ENCODE results near the gene KMT2C. TPM values are rescaled to one million over a fixed set of nuclear protein-coding genes. Genes with fewer than 3 reads are reported as not detected.
"Not testable (repeated sequence)": the region's sequence is repeated elsewhere in the genome, so short reads cannot be mapped to it uniquely, and the experiment has no call there.

Gene KMT2C
- polyA plus RNA-seq, 4 donors, result 34.5 to 41.3 (median 36.7) TPM

DNA sequence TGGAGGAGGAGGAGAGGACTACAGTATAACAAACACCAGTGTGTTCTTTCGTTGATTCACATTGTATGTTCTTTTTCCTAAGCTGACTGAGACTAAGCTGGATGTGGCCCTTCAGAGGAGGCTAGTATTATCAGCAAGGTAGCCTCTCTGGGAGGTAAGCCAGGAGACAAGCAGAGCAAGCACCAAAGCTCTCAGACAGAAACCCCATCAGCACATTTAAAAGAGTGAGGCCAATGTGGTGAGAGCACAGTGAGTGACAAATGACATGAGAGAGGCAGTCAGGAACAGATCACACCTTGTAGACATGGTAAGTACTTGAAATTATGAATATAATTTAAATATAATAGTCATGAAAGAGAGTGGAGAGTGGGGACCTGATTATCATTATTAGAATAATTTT, 107.6 kb downstream of the KMT2C start:
- no peak for DNase-seq (ENCODE audit: low read depth in 4 of 4, low spot score in 3 of 4)

DNA sequence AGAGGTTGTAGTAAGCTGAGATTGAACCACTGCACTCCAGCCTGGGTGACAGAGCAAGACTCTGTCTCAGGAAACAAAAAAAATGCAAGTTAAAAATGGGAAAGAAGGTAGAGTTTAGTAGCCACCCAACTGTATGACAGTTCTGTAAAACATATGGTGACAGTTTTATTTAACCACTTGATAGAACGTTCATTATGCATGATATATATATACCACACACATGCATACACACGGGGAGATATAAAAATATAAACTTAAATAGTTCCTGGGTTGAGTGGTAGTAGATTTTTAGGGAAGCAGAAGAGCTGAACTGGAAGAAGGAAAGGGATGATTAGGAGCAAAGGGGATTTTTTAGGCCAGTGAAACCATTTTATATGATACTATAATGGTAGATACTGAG, 120.0 kb downstream of the KMT2C start:
- no peak for DNase-seq (ENCODE audit: low read depth in 4 of 4, low spot score in 3 of 4)

- DNase-seq (ENCODE audit: low read depth in 4 of 4, low spot score in 3 of 4), result peak; percentile 35 to 58 (median 44)
Measured at GRCh38 chr7:152313831-152314604, 121.8 kb downstream of the KMT2C start.

DNA sequence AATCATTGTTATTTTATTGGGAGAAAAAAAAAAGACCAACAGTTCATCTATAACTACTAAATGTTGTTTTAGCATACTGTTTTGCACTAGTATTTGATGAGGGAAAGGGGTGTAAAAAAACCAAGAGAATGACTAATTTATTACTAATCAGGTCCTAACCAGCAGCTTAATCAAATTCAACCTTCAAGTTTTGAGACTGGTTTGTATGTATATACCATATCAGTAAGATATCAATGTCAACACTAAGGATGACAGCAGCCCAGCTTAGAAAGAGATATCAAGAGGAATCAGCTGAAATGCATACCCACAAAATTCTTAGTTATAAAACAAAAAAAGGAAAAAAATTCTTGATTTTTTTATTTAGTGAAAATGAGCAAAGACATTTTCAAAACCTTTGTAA, 122.6 kb downstream of the KMT2C start:
- no peak for DNase-seq (ENCODE audit: low read depth in 4 of 4, low spot score in 3 of 4)

GRCh38 chr7:152312316-152312715, 123.5 kb downstream of the KMT2C start:
- peak in 2 of 4 donors; percentile 10 for DNase-seq (ENCODE audit: low read depth in 4 of 4, low spot score in 3 of 4)

DNA sequence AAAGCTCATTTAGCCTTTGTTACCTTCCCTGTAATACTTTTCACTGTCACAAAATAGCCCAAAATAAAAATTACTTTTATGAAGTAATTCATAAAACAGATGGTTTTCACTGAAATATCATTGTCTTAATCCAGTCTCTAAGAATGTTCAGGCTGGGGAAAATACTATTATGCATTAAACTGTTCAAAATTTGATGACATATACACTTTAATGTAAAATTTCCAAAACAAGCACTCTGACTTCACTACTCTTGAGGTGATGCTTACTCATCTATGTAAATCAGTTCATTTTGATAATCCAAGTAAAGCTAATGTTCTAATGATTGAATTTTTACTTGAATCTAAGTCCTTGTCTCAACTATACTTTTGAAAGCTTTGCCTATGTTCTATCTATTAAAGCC, 127.9 kb downstream of the KMT2C start:
- no peak for DNase-seq (ENCODE audit: low read depth in 4 of 4, low spot score in 3 of 4)

GRCh38 chr7:152299542-152300143, 136.2 kb downstream of the KMT2C start:
- not testable (repeated sequence) for DNase-seq (ENCODE audit: low read depth in 4 of 4, low spot score in 3 of 4)

DNA sequence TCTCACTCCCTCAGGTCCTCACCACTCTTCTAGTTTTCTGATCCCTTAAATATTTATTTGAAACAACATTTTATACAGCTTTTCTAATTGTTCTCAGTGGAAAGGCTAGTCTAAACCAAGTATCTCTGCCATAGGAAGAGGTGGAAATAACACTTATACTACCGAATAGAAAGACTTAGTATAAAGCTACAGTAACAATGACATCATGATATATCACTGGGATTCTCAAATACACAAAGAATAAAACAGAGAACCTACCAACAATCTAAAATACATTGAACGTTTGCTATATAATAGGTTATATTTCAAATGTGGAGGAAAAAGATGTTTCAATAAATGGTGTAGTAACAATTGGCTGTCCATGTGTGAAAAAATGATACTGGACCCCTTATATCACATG, 142.9 kb downstream of the KMT2C start:
- DNase-seq (ENCODE audit: low read depth in 4 of 4, low spot score in 3 of 4), result no peak

DNA sequence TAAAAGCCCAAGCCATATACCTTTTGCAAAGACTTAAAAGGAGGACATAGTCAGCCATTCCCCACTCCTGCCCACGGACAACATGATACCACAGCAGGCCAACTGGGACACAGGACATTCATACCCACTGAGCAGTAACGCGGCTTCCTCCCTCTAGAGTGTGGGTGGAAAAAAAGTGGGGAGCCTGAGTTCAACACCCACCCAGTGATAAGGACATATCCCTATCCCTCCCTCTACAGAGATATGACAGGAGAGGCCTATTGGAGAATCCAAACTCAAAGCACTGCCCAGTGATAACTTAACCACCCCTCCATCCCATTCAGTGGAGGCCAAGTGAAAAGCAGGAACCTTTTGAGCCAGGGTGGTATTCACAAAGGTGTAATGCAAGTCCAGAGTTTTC, 148.8 kb downstream of the KMT2C start:
- not testable (repeated sequence) for DNase-seq (ENCODE audit: low read depth in 4 of 4, low spot score in 3 of 4)

DNA sequence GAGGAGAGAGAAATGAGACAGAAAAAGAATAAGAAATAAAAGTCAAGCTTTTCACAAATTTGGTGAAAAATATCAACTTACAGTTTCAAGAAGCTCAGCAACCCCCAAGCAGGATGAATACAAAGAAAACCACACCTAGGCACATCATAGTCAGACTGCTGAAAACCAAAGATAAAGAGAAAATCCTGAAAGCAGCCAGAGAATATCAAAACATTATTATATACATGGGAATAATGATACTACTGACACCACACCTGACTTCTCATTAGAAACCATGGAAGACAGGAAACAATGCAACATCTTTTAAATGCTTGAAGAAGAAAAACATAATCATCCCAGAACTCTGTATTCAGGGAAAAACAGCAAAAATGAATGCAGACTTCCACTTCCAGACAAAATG, 149.6 kb downstream of the KMT2C start:
- not testable (repeated sequence) for DNase-seq (ENCODE audit: low read depth in 4 of 4, low spot score in 3 of 4)

GRCh38 chr7:152284998-152285397, 150.8 kb downstream of the KMT2C start:
- not testable (repeated sequence) for DNase-seq (ENCODE audit: low read depth in 4 of 4, low spot score in 3 of 4)

DNA sequence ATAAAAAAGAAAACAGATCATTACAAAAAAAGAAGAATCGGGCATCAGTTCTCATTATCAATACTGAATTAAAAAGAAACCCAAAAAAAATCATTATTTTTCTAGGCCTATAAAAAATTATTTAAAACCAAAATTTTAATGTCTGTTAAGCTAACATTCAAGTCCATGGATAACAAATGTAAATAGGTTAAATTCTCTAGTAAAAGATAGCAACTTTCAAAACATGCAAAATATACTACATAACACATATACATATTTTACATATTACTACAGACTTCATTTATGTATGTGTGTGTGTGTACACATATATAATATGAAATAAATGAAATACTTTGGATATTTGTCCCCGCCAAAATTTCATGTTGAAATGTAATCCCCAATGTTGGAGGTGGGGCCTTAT, 158.1 kb downstream of the KMT2C start:
- DNase-seq (ENCODE audit: low read depth in 4 of 4, low spot score in 3 of 4), result not testable (repeated sequence)

- not testable (repeated sequence) for DNase-seq (ENCODE audit: low read depth in 4 of 4, low spot score in 3 of 4)
Measured at GRCh38 chr7:152270427-152270826, 165.4 kb downstream of the KMT2C start.

DNA sequence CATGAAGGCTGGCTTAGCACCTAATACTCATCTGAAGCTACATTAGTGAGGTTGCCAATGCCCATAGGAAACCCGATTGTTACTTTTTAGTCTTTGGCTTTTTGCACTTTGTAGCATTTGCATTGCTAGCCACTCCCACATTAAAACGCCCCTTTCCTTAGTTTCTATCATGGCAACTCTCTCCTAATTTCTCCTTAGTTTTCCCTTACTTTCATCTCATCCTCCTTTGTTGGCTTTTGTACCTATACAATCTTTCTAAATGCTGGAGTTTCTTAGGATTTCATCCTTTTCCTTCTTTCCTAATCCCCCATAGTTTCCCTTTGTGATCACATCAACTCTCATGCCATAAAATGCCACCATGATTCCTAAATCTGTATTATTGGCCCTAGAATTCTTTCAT, 168.9 kb downstream of the KMT2C start:
- not testable (repeated sequence) for DNase-seq (ENCODE audit: low read depth in 4 of 4, low spot score in 3 of 4)

GRCh38 chr7:152264915-152265314, 170.9 kb downstream of the KMT2C start:
- not testable (repeated sequence) for DNase-seq (ENCODE audit: low read depth in 4 of 4, low spot score in 3 of 4)

- DNase-seq (ENCODE audit: low read depth in 4 of 4, low spot score in 3 of 4), result not testable (repeated sequence)
Measured at GRCh38 chr7:152262146-152262545, 173.7 kb downstream of the KMT2C start.

GRCh38 chr7:152259645-152260044, 176.2 kb downstream of the KMT2C start:
- DNase-seq (ENCODE audit: low read depth in 4 of 4, low spot score in 3 of 4), result not testable (repeated sequence)

GRCh38 chr7:152247851-152248250, 188.0 kb downstream of the KMT2C start:
- not testable (repeated sequence) for DNase-seq (ENCODE audit: low read depth in 4 of 4, low spot score in 3 of 4)

DNA sequence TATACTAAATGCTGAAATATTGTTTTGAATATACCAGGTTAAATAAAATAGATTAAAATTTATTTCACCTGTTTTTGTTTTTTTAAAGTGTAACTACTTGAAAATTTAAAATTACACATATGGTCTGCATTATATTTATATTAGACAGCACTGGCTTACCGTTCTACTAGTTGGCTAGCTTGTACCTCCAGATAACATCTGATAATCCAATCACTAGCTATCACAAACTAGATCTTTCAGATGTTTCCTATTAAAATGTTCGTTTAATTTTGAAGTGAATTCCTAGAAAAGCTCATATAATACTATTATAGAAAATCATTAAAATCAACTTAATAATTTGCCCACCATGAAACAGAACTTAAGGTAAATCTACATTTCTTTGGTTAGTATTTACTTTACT, 190.4 kb downstream of the KMT2C start:
- DNase-seq (ENCODE audit: low read depth in 4 of 4, low spot score in 3 of 4), result not testable (repeated sequence)

DNA sequence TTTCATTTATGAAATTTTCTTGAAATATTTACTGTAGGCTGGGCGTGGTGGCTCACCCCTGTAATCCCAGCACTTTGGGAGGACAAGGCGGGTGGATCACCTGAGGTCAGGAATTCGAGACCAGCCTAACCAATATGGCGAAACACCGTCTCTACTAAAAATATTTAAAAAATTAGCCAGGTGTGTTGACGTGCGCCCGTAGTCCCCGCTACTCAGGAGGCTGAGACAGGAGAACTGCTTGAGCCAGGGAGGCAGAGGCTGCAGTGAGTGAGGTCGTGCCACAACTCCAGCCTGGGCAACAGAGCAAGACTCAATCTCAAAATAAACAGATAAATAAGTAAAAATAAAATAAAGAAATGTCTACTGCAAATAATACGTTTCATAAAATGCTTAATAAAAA, 192.3 kb downstream of the KMT2C start:
- DNase-seq (ENCODE audit: low read depth in 4 of 4, low spot score in 3 of 4), result not testable (repeated sequence)

GRCh38 chr7:152241301-152241700, 194.5 kb downstream of the KMT2C start:
- not testable (repeated sequence) for DNase-seq (ENCODE audit: low read depth in 4 of 4, low spot score in 3 of 4)

- DNase-seq (ENCODE audit: low read depth in 4 of 4, low spot score in 3 of 4), result not testable (repeated sequence)
Measured at GRCh38 chr7:152236306-152236705, 199.5 kb downstream of the KMT2C start.

Measured in right renal pelvis (tissue), 4 donors.